Measurements from ENCODE around the gene BEAN1.

DNA sequence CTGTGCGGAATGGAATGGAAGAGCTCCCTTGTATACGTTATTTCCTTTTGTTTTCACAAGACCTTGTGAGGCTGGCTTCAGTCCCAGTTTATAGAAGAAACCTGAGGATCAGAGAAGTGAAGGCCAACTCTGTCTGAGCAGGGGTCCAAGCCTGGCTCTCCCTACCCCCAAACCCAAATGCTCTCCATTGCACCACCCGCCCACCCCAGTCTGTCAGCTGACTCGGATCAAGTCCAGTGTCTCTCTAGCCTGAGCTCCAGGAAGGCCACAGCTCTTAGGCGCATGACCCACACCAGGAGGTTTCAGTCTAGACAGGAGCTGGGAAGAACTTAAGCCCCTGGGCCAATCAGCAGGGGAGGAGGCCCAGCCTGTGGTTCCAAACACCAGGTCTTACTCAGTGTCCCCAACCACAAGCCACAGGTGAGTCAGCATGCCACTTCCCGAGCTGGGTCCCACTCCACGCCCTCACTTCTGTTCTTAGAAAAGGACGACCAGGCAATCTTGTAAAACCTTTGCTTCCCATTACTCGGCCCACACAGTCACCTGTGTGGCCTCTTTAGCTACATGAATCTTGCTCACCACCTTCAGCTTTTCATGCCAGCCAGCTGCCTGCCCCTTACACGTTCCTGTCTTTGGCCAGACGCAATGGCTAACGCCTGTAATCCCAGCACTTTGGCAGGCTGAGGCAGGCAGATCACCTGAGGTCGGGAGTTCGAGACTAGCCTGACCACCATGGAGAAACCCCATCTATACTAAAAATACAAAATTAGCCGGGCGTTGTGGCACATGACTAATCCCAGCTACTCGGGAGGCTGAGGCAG lies 95.1 kb downstream of the BEAN1 start:
- TF ChIP-seq, protein P1, sequence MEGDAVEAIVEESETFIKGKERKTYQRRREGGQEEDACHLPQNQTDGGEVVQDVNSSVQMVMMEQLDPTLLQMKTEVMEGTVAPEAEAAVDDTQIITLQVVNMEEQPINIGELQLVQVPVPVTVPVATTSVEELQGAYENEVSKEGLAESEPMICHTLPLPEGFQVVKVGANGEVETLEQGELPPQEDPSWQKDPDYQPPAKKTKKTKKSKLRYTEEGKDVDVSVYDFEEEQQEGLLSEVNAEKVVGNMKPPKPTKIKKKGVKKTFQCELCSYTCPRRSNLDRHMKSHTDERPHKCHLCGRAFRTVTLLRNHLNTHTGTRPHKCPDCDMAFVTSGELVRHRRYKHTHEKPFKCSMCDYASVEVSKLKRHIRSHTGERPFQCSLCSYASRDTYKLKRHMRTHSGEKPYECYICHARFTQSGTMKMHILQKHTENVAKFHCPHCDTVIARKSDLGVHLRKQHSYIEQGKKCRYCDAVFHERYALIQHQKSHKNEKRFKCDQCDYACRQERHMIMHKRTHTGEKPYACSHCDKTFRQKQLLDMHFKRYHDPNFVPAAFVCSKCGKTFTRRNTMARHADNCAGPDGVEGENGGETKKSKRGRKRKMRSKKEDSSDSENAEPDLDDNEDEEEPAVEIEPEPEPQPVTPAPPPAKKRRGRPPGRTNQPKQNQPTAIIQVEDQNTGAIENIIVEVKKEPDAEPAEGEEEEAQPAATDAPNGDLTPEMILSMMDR (IDR thresholded peaks at IDR 0.05) = no peak
- TF ChIP-seq POLR2AphosphoS5 (IDR thresholded peaks at IDR 0.05; ENCODE audit: low read depth, low read length) = no peak

Data from Panc1 (cell line).